ENCODE results near the gene ABCA13.
A peak's percentile ranks its signal among the peaks of the same experiment; 100 is the strongest.

Gene ABCA13

GRCh38 chr7:48420206-48420605, 248.9 kb downstream of the ABCA13 start:
- Histone ChIP-seq H3K79me2 (ENCODE audit: insufficient read depth, low read length) (no peaks in the 10 kb centered on the region), H3F3A (ENCODE audit: low read depth) (no peaks in the 10 kb centered on the region), H3K9me2 (replicated peaks; ENCODE audit: low read depth, low read length) (no peaks in the 10 kb centered on the region), H3K9ac (ENCODE audit: low read depth, low read length, poor library complexity, severe bottlenecking) (no peak overlapping the region), H4K20me1 (ENCODE audit: insufficient read depth, low read length, poor library complexity, severe bottlenecking) (no peaks in the 10 kb centered on the region), H3K4me3 (ENCODE audit: low read length, poor library complexity, severe bottlenecking) (no peak overlapping the region), H3K9me3 (ENCODE audit: insufficient read depth, low read depth, low read length) (no peaks in the 10 kb centered on the region), H3K4me2 (ENCODE audit: low read depth, low read length, poor library complexity, severe bottlenecking) (no peak overlapping the region), H3K27me3 (ENCODE audit: insufficient read depth, low read length, poor library complexity, severe bottlenecking) (no peaks in the 10 kb centered on the region), H3K36me3 (ENCODE audit: insufficient read depth, low read length) (no peaks in the 10 kb centered on the region), H2AFZ (ENCODE audit: low read length) (no peak overlapping the region), H3K4me1 (ENCODE audit: insufficient read depth, low read length, poor library complexity, severe bottlenecking) (no peaks in the 10 kb centered on the region)
- TF ChIP-seq EZH2phosphoT487 (IDR thresholded peaks at IDR 0.05; ENCODE audit: borderline replicate concordance) (no peak), CTCF (conservative IDR thresholded peaks at IDR 0.05; ENCODE audit: low read length) (no peak)

- Histone ChIP-seq H3K9ac (ENCODE audit: low read depth, low read length, poor library complexity, severe bottlenecking) (no peak overlapping the region), H3F3A (ENCODE audit: low read depth) (no peaks in the 10 kb centered on the region), H2AFZ (ENCODE audit: low read length) (no peak overlapping the region), H3K79me2 (ENCODE audit: insufficient read depth, low read length) (no peaks in the 10 kb centered on the region), H3K9me2 (replicated peaks; ENCODE audit: low read depth, low read length) (no peaks in the 10 kb centered on the region), H3K36me3 (ENCODE audit: insufficient read depth, low read length) (no peaks in the 10 kb centered on the region), H3K4me3 (ENCODE audit: low read length, poor library complexity, severe bottlenecking) (no peak overlapping the region), H4K20me1 (ENCODE audit: insufficient read depth, low read length, poor library complexity, severe bottlenecking) (no peaks in the 10 kb centered on the region), H3K9me3 (ENCODE audit: insufficient read depth, low read depth, low read length) (no peaks in the 10 kb centered on the region), H3K4me2 (ENCODE audit: low read depth, low read length, poor library complexity, severe bottlenecking) (no peak overlapping the region), H3K27me3 (ENCODE audit: insufficient read depth, low read length, poor library complexity, severe bottlenecking) (no peaks in the 10 kb centered on the region), H3K4me1 (ENCODE audit: insufficient read depth, low read length, poor library complexity, severe bottlenecking) (no peaks in the 10 kb centered on the region)
- TF ChIP-seq CTCF (conservative IDR thresholded peaks at IDR 0.05; ENCODE audit: low read length) (no peak), EZH2phosphoT487 (IDR thresholded peaks at IDR 0.05; ENCODE audit: borderline replicate concordance) (no peak)
Observed at GRCh38 chr7:48421357-48421756, 250.1 kb downstream of the ABCA13 start.

- Histone ChIP-seq H3K4me3 (ENCODE audit: low read length, poor library complexity, severe bottlenecking) (no peak overlapping the region), H3K4me1 (ENCODE audit: insufficient read depth, low read length, poor library complexity, severe bottlenecking) (no peaks in the 10 kb centered on the region), H4K20me1 (ENCODE audit: insufficient read depth, low read length, poor library complexity, severe bottlenecking) (no peaks in the 10 kb centered on the region), H3F3A (ENCODE audit: low read depth) (no peaks in the 10 kb centered on the region), H3K27me3 (ENCODE audit: insufficient read depth, low read length, poor library complexity, severe bottlenecking) (no peaks in the 10 kb centered on the region), H3K9ac (ENCODE audit: low read depth, low read length, poor library complexity, severe bottlenecking) (no peak overlapping the region), H3K4me2 (ENCODE audit: low read depth, low read length, poor library complexity, severe bottlenecking) (no peak overlapping the region), H3K9me3 (ENCODE audit: insufficient read depth, low read depth, low read length) (no peaks in the 10 kb centered on the region), H3K9me2 (replicated peaks; ENCODE audit: low read depth, low read length) (no peaks in the 10 kb centered on the region), H3K36me3 (ENCODE audit: insufficient read depth, low read length) (no peaks in the 10 kb centered on the region), H3K79me2 (ENCODE audit: insufficient read depth, low read length) (no peaks in the 10 kb centered on the region), H2AFZ (ENCODE audit: low read length) (no peak overlapping the region)
- peak; percentile 23; the same call in 1 of the 2 replicates for TF ChIP-seq CTCF (conservative IDR thresholded peaks at IDR 0.05; ENCODE audit: low read length)
- no peak for TF ChIP-seq EZH2phosphoT487 (IDR thresholded peaks at IDR 0.05; ENCODE audit: borderline replicate concordance)
Observed at GRCh38 chr7:48424731-48425130, 253.5 kb downstream of the ABCA13 start.

All from Loucy (cell line).